Stimulated activated CD4-positive, alpha-beta T cell treated with anti-CD3 and anti-CD28 coated beads, Interleukin-1b, Interleukin-23, amount 100 ng/mL, for 48 hours (primary cell): Measurements from ENCODE around the gene ASIC2.
A peak's percentile ranks its signal among the peaks of the same experiment; 100 is the strongest.

ENCODE experiments used
- DNase-seq: peaks from one replicate; pipeline ENCODE4 v3.0.0-alpha.2; 2020

Gene ASIC2

DNA sequence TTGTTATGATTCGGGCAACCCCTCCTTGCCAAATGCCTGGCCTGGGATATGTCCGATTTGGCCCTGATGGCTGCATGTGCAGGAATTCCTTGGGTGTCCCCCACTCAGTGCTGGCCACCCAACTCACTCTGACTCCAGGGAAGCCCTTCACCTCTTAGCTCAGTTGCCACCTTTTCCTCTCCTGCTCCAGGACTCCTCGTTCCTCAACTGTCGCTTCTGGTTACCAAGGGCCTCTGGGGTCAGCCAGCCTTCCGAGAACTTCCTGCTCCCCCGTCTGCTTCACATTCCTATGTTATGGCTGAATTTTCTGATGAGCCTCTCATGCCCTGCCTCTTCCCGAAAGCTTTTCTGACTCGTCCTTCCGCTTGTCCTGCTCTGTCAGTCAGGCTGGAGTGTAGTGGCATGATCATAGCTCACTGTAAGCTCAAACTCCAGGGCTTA is 237.9 kb downstream of the ASIC2 start:
- no peak for DNase-seq

DNA sequence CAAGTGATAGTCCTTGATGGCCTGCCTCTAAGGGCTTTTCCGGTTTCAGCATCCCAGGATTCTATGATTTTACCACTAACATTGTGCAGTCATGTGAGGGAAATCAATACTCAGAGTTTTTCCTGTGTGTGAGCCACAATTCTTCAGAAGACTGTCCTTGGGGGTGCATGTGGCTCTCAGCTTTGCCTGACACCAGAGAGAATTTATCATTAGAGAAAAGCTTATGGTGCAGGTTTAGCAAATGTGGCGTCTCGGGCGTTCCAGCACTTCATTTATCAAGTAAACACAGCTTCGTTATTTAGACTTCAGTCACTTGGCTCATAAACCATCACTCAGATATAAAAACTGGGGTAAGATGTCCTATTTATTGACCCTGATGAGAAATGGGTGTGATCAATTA is 238.7 kb downstream of the ASIC2 start:
- DNase-seq, result no peak

DNA sequence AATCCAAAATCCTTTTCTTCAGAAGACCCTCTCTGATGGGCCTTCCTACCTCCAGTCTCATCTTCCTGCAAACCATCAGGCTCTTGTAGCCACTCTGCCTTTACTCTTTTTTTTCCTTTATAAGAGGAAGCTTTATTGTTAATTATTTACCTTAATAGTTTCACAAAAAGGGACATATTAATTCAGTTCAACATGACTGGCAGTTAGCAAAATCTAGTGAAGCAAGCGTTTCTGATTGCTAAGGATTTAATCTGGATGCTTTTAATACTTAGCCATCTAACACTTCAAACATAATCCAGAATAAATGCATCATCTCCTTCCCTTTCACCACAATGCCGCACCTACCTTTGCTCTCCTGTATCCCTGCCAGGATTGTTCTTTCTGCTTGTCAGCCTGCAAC is 239.4 kb downstream of the ASIC2 start:
- no peak for DNase-seq

DNA sequence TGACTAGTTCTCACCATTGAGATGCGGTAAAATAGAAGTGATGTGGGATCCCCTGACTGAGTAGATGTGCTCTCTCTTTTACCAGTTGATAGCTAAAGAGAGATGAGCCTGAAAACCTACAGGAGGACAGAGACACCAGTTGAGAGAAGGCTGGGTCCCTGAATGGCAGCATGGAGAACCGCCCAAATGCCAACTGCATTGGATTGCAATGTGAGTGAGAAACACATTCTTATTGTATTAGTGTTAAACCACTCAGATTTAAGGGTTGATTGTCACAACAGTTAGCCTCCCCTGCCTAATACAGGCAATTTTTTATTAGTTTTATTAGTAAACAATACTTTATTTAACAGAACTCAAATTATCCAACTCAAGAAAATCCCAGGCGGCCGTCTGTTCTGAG is 240.2 kb downstream of the ASIC2 start:
- DNase-seq, result no peak

DNA sequence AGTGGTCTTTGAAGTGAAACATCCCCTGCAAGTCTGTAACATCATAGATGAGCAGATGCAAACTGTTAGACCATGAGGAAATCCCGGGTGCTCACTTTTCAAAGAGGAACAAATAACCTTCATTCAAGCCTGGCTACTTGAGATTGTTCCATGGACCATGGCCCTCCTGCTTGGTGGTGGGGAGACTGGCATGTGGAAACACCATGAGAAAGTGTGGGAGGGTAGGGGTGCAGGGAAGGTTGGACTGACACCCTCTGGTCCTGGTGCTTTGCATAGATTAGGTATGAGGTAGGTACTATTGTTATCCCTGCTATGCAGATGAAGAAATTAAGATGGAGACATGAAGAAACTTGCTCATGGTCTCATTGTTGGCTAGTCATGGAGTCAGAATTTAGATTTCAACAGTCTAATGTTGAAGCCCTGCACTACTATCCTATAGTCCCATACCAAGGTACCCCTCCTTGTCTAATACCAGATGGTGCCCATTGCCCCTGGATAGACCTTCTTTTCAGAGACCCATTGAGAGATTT is 242.4 kb downstream of the ASIC2 start:
- no peak for DNase-seq

DNA sequence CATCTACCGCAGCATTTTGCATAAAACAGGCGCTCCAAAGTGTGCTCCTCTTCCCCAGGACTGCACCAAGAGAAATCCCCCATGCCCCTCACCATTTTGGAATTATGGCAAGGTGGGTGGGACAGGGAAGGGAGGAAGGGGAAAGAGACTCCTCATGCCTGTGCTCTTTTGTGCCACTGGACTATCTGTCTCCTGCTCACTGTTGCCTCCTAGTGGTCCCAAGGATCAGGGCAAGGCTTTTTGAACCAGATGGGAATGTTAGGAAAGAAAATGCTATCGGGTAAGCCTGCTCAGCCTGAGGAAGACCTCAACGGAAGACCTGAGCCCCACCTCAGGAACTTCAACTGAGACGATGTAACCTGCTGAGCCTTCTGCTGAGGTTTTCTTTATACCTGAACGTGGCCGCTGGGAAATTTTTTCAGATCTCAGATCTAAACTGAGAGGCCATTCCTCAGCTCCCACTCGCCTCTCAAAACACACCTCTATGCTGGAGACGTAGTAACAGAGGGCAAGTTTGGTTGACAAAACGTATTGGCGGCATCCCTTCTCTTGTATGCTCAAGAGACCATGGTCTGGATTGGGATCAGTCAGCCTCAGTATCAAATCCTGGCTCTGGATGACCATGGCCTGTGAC is 243.2 kb downstream of the ASIC2 start:
- DNase-seq, result peak; percentile 35

DNA sequence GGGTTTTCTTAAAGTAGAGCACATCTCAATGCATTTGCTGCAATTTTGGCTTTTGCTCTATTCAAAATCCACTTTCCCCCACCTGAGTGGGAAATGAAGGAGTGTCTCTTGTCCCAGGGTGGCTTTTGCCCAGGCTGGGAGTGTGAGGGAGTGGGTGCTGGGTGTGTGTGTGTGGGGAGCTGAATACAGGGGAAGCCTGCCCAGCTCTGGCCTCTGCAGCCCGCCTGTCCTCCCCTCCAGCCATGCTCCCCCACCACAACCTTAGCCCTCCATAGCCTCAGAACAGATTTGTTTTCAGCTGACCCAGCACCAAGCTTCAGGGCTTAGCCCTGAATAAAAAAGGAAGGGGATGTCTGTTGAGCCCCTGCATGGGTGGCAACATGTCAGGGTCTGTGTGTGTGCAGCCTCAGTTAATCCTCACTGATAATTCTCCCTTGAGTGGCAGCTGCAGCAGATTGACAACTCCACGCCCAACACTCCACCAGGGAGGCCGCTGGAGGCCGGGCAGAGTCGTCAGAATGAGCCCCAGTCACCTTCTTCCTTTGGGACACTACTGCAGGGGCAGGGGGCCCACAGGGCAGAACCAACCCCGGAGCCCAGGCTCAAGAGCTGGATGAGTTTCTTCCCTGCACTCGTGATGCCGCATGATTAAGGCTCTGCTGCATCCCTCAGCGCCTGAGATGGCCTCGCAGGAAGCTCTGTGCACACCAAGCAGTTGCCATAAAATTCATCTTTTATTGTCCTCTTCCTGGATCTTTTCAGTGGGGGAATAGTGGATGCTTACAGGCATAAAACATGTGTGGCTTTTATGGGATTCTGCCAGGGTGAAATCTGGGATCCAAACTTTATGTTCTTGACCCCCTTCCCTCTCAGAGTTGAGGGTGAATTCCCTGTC is 246.5 kb downstream of the ASIC2 start:
- no peak for DNase-seq

DNA sequence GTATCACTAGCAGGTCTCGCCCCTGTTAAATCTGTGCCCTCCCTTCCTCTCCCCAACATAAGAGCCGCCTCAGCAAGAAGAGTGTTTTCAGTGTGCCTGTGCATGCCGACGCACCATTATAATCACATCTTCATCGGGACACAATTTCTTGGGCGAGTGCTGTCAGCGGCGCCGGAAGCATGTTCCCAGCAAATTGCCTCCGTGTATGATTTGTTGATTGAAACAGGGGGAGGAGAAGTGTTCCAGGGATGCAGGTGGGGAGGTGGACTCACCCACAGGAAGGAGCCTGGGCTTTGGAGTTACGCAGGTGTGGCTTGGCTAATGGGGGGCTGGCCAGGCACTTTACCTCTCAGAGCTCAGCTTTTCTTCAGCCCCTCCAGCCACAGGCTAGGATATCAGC is 247.9 kb downstream of the ASIC2 start:
- DNase-seq, result no peak

DNA sequence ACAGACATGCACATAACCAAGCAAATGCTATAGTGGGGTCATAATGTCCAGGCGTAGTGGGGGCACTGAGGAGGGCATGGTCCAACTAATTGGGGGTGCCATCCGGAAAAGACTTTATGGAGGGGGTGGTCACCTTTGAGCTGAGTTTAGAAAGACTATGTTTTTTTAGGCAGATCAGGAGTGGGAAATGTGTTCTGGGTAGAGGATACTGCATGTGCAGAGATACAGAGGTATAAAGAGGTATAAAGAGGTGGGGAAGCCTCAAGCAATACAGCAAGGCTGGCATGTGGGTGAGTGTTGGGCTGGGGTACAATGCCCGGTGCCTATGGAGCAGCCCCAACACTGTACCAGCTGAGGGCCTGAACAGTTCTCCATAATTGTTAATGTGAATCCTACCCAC is 248.3 kb downstream of the ASIC2 start:
- DNase-seq, result no peak

DNA sequence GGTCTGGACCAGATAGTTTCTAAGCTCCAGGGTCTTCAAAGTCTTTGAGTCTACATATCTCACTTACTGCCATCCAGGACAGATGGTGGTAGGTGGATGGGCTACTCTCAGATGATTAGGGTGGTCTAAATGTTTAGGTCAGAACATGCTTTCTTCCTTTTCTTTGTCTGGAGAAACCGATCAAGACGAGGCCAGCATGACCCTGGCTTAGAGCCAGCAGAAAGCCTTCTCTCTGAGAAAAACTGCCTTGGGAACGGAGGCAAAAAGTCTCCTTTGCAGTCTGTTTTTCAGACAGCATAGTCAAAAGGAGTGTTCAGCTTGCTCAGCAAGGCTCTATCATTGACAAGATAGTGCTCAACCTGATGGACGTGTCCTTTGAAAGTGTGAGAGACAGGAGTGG is 252.6 kb downstream of the ASIC2 start:
- no peak for DNase-seq

DNA sequence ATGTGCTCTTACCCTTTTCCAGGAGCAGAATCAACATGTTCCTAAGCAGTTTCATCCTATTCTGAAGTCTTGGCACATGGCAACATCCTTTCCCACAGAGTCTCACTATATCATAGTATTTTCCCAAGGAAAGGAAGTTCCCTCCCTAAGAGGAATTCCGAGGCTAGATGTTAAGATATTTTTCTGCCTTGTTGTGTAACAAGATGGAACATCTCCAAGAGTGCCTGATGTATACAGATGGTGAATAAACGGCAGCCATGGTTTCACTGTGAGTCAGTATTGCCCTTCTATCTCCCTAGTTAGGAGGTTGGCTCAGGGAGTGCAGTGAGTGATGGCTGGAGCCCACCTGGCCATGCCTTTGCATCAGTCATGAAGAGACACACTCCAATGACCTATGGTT is 253.2 kb downstream of the ASIC2 start:
- DNase-seq, result no peak

DNA sequence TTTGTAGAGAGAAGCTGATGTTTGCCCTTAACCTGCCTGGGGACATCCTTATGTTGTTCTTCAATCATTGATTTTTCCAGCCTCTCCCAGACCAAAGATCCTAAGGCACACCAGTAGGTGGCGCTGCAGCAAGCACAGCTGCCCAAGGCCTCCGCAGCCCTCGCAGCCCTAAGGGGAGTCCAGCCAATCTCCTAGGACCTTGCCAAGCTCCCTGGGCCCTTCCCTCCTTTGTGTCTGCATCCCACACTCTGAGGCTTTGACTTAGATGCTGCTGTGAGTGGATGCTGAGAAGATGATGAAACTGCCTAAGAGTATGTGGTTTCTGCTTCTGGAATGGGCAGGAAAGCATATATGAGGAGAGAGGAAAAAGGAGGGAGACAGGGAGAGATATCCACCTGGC is 254.4 kb downstream of the ASIC2 start:
- DNase-seq, result no peak

DNA sequence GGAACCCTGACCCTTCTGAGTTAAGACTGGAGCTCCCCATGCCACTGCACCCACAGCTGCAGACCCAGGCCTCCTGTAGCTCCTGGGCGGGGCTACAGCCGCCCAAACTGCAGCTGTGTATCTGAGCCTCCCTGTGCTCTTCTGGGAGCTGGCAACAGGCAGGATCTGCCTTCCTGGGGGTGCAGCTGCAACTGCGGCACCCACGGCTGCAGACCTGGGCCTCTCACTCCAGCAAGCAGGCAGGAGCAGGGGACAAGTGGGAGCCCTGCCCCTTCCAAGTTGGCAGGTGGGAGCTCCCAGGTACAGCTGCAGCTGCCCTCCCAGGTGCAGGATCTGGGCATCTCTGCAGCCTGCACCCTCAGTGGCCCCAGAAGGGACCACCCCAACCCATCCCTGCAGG is 259.9 kb downstream of the ASIC2 start:
- no peak for DNase-seq

DNA sequence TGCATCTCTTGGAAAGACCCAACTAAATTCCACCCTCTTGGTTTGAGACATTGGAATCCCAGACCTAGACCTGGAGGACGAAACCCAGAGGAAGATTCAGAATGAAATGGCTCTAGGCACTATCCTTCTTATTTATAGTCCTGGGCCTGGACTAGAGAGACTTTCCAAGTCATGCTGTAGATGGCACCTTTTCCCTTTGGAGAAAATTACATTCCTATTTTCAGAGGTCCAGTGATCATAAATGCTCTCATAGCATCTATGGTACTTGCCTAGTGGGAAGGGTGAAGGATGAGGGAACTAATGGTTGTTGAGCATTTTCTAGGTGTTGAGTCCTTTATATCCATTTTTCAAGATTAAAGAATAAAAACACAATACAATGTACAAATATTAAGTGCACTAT is 264.3 kb downstream of the ASIC2 start:
- DNase-seq, result no peak

DNA sequence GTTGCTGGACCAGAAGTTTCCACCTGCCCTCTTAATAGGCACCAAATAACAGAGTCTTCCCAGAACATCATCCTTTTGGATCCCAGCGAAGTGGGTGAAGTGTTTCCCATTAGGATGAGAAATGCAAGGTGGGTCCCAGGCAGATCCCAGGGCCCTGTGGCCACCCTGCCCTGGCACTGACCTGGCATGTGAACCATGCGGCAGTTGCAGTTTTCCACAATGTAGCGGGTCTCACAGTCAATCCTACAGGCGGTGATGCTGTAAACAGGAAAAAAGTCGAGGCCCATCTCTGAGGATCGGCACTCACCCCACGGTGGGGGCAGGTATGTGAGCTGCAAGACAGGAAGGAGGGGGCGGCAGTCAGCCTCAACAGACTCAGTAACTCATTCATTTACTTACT is 265.0 kb downstream of the ASIC2 start:
- no peak for DNase-seq

DNA sequence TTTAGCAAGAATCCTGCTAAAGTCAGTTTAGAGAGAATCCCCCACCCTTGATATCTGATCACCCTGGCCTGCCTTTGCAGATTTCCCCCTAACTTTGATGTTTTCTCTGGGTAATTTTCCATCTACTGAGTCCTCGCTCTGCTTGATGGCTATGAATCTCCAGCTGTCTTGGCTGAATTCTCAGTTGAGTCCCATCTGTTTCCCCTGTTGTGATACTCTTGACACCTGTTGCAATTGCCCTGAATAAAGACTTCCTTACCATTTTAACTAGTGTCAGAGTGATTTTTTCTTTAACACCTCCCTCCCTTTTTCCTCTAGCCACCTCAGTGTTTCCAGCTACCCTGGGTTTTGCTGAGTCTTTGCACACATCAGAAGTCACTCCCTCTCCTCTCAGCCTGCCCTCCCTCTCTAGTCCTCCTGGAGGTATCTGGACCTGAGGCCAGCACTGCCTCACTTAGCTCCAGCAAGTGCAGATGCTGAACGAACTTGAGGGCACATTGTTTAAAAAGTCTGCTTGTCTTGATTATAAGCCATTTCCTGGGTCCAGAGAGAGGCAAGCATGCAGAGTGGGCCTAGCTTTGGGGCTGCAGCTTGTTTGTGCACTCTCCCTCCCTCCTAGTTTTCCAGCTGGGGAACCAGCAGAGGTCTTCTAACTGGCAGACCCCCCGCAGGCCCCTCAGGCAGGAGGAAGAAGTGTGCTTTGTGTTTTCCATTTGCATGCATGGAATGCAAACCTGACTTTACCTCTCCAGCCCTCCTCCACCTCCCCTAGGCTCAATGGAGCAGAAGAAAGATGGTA is 268.2 kb downstream of the ASIC2 start:
- no peak for DNase-seq

DNA sequence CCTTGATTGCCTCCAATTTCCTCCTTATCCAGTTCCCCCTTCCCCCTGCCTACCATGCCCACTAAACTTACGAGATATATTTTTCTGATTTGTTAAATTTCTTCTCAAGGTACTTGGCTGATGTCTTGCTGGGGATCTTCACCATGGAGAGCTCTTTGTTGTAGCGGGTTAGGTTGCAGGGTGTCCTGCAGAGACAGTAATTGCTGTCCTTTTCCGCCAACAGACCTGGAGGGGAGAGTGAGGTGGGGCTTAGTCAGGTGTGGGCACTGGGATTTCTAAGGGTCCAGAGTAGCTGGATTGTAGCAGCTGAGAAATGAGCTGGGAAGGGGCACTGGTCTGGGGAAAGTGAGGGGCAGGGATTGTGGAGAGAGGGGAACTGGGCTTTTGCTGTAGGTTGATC is 269.3 kb downstream of the ASIC2 start:
- no peak for DNase-seq

DNA sequence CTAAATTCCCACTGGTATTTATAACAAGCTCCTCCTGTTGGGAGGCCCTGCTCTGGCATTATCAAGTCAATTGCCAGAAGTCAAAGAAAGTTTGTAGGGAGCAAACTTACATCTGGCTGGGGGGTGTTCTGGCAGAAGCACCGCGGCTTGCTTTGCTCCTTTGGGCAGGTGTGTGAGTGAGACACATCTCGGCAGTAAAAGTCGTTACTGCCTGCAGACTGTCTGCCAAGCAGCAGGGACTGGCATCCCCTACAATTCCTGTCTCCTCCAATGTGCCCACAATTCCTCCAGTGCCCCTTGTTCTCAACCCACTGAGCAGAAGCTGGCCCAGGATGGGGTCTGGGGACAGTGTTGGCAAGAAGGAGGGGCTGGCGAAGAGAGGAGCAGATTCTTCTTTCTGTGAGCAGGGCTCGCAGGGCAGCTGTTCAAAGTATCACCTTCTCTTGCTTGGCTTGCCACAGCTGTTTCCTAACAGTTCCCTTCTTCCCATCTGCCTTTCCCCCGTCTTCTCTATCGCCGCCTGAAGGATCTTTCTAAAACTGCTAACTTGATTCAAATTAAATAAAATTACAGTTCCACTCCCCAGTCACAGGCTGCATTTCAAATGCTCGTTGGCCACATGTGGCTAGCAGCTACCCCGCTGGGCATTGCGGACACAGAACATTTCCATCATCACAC is 271.2 kb downstream of the ASIC2 start:
- DNase-seq, result no peak

DNA sequence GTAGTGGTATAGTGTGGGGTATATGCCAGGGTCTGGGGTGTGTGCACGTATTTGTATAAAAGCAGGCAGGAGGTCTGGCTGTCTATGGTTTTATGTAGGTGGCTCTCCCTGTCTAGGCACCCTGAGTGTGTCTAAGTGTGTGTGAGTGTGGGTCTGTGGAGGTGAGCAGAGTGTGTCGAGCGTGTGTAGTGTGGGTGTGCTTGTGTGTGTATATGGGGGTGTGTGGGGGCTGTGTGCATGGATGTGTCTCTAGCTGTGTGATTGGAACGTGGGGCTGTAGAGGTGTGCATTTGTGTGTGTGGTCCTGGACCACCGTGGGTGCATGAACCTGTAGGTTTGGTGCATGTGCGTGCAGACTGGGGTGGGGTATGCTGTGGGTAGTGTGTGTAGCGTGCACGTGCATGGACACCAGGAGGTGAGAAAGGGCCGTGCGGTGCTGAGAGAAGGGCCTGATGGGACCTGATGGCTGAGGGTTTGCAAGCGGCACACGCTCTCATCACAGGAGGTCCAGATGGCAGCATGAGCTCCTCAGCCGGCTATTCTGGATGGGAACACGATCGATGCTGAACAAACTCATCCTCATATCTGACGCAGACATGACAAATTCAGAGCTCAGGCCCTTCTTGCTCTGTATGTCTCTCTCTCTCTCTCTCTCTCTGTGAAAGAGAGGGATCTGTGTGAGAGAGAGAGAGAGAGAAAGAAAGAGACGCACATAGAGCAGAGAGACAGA is 273.8 kb downstream of the ASIC2 start:
- DNase-seq, result no peak

DNA sequence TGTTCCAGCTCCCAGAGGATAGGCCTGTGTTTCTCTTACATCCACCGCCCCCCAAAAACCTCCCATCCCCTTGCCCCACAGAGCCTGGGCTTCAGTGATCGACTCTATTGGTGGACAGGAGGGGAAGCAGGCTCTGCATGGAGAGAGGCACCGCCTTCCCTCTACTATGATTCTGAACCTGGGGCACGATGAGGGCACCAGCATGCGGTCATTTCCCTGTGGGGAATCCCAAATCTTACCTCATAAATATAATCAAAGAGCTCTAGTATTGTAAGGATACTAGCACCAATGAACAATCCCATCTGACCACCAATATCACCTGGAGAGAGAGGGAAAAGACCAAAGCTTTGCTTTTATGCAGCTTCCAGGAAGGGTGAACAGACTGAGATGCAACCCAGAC is 275.7 kb downstream of the ASIC2 start:
- DNase-seq, result no peak

DNA sequence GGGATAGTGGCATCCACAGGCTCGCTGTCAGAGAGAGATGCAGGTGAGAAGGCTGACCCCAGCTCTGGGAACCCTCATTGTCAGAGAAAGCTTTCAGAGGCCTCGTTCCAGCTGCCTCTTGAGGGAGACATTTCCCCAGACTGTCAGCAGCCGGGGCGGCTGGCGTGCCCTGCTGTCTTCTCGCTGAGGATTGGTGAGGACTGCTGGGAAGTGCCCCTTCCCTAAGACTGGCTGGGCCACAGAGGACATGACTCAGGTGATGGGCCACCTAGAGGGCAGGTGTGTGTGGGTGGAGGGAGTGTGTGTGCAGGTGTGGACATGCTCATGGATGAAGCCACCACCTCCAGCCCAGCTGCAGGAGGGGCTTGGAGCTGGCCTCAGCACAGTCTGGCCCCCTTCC is 276.2 kb downstream of the ASIC2 start:
- no peak for DNase-seq

DNA sequence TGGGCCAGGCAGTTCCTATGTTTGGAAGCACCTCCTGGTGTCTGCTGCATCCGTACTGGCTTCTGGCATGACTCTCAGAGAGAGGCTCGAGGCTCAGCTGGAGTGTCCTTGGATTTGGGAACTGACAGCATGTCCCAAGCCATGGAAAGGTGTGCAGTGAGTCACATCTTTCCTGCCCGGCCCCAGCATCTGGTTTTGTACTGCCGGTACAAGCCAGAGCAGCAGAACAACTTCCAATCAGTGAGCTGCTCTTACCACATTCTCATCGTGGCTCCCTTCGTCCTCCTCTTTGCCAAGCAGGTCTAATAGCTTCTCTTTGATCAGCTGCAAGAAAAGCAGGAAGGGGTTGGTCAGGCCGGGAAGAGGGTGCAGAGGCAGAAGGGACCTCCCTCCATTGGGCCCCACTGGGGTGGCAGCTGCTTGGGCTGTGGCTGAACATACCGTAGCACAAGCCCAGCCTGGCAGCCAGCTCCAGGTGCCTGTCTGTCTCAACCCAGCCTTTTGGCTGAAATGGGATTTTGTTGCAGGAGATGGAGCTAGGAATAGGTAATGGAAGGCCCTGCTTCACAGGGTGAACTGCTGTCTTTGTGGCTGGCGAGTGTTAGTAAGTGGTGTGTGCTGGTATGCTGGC is 277.3 kb downstream of the ASIC2 start:
- no peak for DNase-seq
